HG03095 (cell line): ENCODE results near the gene UBE2O.

Experiments
- ATAC-seq: cut with Tn5 transposase; IDR thresholded peaks from one replicate; pipeline ENCODE4 v1.9.1; 2021; ENCODE audit warnings: moderate library complexity; ENCODE audit not compliant: unreplicated experiment

The UBE2O gene

DNA sequence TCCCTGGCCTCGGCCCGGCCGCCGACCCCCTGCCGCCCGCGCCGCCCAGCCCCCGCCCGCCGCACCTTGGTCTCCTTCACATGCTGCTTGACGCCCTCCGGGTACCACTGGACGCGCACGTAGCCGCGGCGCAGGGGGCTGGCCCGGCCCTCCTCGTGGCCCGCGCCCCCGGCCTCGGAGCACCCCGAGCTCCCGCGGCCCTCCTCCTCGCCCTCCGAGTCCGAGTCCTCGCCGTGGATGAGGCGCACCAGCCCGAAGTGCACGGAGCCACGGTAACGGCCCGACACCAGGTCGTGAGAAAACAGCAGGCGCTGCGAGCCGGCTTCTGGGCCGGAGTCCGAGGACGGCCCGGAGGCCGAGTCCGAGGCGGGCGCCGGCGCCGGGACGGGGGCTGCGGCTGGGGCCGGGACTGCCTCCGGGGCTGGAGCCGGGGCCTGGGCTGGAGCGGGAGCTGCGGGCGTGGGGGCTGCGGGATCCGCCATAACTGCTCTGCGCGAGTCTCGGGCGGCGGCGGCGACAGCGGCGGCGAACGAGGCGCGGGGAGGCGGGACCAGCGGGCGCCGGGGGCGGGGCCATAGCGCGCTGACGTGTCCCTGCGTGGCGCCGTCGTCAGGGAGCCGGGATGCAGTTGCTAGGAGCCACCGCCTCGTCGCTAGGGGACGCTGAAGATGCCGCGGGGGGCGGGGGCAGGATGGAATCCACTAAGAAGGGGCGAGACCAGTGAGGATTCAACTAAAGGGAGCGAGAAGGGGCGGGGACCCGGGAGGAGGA lies at the start of gene UBE2O:
Gene UBE2O (minus strand): TSS at position 493 of the 771 bp plus-strand sequence. CDS start 11 bp downstream, at position 482.
- ATAC-seq = peak; percentile 83

DNA sequence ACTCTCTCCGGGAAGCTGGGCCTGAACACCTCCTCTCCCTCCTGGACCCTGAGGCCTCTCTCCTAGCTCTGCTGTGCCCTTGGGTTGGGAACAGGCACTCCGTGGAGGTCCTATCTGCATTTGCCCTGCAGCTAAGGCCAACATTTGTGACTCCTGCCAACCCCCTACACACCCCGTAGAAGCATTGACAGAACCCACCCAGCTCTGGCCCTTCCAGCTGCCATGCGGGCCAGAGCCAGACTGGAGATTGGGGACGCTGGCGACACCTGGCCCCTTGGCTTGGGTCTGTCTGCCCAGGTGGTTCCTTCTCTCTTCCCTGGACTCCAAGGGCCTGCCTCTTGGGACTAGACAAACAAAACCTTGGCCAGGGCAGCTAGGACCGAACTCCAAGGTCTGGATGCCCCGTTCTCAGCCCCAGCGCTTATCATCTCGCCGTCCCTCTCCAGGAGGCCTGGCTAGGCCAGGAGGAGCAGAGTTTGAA lies 48.9 kb upstream of the UBE2O start:
- ATAC-seq = no peak

DNA sequence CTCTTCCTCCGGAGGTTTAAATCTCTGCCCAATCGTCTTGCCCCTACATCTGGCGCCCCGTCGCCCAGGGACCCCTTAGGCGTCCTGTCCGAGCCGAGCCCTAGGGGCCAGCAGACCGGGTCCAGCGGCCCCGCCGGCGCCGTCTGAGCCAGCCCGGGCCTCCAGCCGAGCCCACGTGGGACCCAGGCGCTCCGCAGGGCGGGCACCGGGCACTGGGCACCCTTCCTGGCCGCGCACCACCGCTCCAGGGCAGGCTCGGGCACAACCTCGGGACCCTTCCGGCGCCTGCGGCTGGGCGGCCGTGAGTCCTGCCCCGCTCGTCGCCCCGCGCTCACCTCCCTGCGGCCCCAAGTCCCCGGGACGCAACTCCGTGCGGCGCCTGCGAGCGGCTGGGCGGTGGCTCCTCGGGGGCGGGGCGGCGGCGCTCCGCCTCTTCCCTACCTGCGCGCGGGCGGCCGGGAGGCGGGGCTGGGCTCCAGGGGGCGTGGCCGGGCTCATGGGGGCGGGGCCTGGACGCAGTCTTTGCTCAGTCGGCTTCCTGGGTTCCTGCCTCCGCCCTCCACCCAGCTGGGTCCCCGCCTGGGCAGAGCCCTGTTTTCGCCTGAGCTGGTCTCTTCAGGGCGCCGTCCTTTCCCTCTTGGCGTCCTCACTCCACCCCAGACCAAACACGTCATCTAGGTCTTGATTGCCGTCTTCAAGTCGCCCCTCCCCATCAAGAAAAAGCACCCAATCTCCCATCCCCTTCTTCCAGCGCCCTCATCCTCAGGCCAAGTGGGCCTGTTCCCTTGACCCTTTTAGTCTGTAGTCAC lies 48.3 kb upstream of the UBE2O start, which contains the start of gene RHBDF2:
Gene RHBDF2 (minus strand): TSS at position 406 of the 809 bp plus-strand sequence. CDS start 19,899 bp downstream, outside the sequence.
- ATAC-seq = peak; percentile 67

DNA sequence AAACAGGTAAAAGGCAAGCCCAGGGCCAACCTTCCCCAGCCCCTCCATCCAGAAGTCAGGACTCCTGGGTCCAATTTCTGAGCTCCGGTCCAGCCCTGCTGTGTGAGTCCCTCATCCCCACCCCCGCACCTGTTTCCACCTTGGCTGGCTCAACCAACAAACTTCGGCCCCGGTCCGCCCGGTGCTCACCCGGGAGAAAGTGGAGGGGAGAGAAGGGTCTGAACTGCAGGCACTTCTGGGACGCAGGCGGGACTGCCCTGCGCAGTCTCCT lies 47.7 kb upstream of the UBE2O start:
- ATAC-seq = peak; percentile 7

DNA sequence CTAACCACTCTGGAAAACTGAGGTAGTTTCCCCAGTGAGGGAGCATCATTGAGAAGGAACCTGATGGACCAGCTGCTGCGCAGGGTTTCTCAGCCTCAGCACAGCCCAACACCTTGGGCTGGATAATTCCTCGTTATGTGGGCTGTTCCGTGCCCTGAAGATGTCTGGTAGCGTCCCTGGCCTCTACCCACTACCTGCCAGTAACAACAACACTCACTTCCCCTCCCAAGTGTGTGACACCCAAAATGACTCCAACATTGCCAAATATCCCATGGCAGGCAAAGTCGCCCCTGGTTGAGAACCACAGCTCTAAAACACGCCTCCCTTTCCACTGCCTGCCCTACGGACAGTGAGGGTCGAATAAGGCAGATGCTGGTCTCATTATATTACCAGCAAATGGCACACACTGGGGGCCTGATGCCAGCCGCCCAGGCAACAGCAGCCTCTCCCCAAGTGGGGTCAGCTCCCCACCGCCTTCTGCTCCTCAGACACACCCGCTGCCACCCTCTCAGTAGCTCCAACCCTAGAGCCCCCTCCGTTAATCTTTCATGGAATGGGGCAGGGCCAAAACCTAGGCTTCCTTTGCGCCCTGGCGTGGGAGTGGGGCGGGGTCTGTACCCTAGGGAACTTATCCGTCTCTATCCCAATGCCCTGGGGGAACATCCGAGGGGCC lies 47.3 kb upstream of the UBE2O start:
- ATAC-seq = no peak

DNA sequence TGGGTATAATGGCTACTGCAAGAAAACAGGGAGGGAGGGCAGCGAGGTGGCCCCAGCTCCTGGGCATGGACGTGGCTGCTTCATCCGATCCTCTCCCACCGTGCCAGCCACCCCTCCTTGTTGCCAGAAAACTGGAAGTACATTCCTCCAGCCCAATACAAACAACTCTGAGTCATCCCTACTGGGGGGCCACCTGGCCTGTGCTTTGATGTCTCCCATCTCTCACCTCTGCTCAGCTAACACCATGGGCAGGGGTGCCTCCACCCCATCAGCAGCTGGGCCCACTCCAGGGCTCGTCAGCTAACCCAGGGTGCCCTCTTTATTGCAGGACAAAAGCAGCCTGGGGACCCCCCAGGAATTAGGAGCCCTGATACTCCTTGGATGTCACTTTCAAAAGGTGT lies 46.3 kb upstream of the UBE2O start:
- ATAC-seq = no peak

DNA sequence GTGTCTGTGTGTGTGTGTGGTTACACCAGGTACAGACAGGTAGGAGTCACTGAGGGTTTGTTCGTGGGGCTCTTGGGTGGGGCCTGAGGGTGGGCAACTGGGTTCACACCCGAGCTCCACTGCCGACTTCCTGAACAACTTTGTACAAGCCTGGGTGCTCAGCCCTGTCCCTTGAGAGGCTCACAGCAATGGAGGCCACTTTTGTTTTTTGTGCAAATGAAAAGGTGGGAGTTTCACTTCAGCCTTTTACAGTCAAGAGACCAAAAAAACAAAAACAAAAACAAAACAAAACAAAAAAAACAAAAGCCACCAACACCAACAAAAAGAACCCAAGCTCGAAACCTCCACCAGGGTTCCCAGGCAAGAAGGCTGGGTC lies 45.9 kb upstream of the UBE2O start:
- ATAC-seq = no peak

DNA sequence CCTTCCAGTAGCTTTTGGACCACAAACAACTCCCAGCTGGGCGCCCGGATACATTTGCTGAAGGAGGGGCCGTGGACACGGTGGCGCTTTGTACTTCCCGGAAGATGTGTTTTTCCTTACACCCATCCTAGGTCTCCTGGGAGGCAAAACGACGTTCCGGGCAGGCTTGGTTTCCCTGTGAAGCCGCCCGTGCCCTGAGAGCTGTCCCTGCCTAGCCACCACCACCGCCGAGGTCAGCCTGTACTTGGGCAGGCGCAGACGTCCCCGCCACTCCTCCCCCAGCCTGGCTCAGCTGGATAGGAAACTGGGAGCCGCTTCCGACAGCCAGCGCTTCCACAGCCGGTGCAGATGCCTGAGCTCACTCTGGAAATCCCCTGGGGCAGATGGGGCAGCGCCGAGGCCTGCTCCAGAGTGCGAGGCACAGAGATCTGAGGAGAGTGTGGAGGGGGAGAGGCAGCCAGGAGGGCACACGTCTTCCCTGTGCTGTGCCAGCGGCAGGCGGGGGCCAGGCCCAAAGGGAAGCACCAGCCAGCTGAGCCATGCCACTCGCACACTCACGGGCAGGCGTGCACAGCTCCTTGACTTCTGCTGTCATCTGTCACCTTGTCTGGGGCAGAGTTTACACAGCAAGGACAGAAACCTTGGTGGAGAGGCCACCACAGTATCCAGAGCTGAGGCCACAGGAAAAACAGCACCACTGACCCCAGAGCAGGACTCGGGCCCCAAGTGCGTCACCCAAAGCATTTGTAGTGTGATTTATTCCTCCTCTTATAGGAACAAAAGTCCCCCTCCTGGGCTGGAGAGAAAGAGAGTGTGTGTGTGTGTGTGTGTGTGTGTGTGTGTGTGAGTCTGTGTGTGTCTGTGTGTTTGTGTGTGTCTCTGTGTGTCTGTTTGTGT lies 45.3 kb upstream of the UBE2O start:
- no peak for ATAC-seq

DNA sequence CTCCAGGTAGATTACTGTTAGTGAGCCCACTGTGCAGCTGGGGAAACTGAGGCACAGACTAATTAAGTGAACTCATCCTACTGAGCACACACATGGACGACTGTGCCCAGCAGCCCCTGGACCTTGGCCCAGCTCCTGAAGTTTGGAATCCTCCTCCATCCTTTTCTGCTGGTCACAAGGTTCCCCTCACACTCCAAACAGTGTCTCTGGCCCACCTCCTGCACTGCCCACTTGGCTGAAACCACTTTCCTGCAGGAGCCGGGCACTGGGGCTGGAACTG lies 44.7 kb upstream of the UBE2O start:
- ATAC-seq = no peak

DNA sequence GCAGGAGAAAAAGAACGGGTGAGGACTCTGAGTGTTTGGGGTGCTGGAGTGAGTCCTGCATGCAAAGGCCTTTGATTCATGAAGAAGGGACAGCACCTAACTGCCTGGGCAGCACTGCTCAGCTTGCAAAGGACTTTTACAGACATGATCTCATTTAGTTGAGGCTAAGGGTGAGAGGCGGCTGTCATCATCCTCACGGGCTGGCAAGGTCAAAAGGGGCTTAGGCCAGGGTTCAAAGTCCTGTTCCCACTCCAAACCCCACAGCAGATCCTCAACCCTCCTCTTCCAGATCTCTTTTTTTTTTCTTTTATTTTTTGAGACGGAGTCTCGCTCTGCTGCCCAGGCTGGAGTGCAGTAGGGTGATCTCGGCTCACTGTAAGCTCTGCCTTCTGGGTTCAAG lies 43.5 kb upstream of the UBE2O start:
- no peak for ATAC-seq

DNA sequence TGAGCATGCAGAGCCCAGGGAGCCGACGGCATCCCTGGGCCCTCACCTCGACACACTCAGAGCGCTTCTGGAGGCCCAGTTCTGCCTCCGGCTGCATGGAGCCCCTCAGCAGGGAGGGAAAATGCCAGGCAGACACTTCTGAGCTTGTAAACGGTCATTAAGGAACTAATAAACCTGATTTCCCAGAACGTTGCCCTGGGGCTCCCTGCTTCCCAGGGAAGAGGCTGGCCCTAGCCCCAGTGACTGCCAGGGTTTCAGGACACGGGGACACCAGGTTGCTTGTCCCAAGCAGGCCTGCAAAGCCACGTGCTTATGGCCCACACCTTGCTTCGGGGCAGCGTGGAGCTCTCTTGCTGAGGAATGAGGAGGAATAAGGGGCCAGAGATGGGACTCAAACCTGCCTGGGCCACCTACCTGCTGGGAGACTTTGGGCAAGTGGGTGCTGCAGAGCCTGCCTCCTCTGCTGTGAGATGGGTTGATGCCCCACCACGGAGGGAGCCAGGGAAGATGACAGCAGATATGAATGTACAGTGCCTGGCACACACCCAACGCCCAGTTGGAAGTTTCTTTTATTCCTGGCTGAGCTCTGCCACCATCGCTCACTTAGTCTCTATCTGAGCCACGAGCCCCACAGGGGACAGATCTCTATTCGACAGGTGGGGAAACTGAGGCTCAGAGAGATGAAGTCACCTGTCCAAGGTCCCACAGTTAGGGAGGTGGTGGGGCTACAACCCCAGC lies 42.9 kb upstream of the UBE2O start:
- no peak for ATAC-seq

DNA sequence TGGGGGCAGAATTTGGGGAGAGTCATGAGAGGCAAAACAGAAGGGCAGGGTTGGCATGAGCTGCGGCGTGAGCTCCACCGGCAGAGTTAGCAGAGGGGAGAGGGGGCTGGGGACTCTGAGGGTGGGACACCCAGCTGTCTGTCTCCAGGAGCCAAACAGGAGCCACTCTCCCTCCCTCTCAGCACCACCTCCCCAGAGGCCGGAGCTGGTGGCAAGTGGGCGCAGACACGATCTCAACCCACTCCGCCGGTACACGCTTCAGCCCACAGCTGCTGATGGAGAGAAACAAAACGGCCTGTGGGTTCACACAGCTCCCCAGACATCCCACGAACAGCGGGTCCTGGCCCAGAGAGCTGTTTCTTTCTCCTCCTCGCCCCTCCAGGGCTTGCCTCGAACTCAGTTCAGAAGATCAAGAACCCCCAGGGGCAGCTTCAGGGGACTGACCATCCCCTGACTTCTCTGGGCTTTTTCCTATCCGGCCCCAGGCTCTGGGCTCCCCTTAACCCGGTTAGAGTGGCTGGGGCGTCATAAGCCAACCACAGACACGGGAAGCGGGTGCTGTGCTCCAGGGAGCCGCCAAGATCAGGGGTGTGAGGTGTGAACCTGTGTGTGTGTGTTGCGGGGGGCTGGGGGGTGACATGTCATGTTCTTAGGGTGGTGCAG lies 40.7 kb upstream of the UBE2O start:
- ATAC-seq = no peak

DNA sequence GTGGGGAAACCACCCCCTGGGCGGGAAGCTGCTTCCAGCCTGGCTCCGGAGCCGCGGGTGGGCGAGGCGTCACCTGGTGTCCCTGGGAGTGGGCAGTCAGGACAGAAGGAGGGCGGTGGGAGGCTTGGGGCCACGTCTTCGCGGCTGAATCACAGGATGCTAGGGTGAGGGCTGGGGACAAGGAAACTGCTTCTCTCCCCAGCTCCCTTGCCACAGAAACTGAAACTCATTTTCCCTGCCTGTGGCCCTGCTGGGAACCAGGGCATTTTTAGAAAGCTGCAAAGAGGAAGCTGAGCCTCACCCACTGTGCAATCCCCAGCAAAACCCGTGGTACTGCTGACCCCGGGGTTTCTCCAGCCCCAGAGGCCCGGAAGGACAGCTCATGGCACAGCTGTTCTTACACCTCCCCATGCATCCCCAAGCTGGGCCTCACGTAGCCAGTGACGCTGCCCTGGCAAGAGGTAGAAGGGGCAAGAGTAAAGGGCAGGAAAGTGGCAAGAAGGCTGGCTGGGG lies 40.1 kb upstream of the UBE2O start:
- no peak for ATAC-seq

DNA sequence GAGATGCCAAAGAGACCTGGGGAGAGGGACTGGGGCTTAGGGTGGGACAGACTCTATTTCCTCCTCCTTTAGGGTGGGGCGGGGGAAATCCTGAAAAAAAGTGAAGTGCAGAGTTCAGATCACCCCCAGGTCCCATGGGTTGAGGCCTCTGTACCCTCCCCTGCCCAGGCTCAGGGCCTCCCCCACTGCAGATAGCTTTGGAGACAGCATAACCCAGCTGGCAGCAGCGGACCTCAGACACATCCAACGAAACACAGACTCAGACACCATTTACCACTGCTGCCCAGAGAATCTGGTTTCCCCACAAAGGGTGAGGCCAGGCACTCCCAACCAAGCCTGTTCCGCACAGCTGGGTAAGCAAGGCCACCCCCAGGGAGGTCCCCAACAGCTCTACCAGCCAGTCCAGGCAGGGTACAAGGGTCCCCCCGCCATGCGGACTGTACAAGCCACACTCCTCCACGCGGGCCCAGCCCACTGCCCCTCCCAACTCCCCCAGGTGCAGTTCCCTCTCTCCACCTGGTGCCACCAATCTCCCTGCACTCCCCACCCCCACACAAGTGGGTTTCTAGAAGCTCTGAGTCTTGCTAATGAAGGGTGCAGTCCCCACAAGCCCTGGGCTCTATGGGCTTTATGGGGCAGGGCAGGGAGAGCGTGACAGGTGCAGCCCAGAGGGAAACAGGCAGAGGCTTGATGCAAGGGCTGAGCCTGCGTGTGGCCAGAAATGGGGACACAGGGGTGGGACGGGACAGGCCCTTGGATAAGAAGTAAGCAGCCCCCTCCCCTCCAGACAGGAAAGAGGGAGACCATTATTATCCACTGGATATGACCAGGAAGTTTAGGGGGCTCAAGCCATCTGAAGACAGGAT lies 39.4 kb upstream of the UBE2O start:
- no peak for ATAC-seq

DNA sequence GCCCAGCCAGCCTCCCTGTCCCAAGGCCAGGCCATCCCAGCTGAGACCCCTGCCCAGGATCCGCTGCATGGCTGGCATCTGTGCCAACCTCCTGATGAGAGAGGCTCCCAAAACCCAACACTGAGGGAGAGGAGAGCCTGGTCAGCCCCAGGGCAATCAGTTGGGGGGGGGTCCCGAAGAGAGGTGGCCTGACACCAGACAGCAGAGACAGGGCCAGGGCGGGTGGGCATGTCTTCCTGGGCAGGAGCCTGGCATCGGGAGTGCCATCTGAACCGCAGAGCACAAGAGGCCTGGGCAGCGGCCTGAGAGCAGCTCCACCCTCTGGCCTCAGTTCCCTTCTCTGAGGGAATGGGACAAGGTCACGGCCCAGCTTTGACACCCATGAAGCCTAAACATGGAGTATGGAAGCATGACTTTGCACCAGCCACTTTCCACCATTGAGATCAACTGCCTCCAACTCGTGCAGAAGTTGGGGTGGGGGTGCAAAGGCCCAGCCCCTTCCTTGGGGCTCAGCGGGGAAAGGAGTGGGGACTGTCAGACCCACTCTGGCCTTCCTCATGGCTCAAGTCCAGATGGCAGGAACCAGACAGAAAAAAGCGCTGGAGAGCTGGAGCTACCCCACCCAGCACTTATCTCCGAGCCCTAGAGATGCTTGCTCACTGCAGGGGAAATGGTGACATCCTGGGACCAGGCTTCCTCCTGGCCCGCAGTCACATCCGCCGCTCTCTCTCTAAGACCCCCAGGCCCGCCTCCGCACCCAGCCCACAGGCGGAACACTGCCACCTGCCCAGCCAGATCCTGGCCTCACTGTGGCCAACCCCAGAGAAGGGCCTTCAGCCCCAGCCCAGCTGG lies 38.5 kb upstream of the UBE2O start:
- no peak for ATAC-seq

DNA sequence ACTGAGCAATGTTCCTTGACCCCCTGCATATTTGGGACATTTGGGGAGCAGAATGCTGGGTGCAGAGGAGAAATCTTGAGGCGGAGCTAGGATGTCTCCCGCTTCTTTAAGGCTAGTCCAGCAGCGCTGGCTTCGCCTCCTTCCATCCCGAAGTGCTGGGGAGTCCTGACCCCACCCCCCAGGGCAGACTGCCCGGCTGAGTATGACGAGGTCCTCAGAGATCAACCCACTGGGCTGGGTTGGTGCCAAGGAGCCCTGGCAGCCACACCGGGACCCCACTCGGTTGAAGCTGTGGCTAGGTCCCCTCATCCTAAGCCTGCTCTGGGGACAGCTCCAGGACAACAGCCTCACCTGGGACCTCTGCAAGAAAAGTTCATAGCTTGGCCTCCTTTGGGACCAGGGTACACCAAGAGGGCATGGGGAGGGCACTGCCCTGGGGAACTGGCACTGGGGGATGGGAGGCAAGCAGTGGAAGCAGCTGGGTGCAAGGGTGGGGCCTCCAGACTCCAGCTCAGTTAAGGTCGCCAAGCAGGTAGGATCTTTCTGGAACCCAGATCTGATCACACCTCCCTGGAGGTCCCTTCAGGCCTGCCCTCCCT lies 37.3 kb upstream of the UBE2O start:
- no peak for ATAC-seq

DNA sequence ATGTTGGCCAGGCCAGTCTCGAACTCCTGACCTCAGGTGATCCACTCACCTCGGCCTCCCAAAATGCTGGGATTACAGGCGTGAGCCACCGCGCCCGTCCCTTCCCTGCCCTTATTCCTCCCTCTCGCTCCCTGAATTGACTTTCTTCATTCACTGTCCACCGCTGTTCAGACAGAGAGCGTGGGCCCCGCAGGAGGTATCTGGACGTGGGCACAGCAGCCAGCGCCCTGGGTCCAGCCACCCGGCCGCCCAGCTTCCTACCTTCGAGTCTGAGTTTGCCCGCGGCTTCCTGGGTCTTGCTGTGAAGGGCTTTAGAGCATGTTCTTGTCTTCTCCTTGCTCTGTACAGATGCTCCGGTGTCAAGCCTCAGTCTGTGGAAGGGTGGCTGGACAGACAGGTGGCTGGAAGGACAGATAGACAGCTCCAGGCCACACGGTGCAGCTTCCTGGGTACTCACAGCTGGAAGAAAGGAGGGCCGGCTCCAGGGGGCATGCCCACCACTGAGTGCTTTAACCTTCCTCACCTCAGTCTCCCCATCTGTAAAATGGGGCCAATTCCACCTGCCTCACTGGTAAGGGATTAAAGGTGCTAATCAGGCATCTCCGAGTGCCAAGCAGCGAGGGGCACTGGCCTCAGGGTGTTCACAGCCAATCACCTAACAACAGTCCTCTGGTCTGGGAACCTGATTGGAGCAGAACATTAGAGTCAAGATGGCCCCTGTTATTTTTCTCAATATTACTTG lies 34.7 kb upstream of the UBE2O start:
- ATAC-seq = no peak
